NCI-H2196 treated with DMSO at 0.1 percent for 48 hours (cell line): ENCODE results near the gene KRT2.

ENCODE experiments used
- DNase-seq: peaks from one replicate; lab custom pipeline; 2025; ENCODE audit not compliant: unreplicated experiment; lab: John Stamatoyannopoulos, UW

KRT2 gene

GRCh38 chr12:52667509-52667908 is 15.5 kb upstream of the KRT2 start:
- no peak for DNase-seq

- DNase-seq, result no peak
These were observed 14.5 kb upstream of the KRT2 start for GRCh38 chr12:52666471-52666870.

- DNase-seq, result no peak
These were observed 11.4 kb upstream of the KRT2 start for GRCh38 chr12:52663420-52663819.

GRCh38 chr12:52662918-52663229 is 10.9 kb upstream of the KRT2 start:
- no peak for DNase-seq

GRCh38 chr12:52662093-52662917 is 10.3 kb upstream of the KRT2 start:
- no peak for DNase-seq

- no peak for DNase-seq
These were observed 9.7 kb upstream of the KRT2 start for GRCh38 chr12:52661668-52662067.

GRCh38 chr12:52660934-52661499 is 9.0 kb upstream of the KRT2 start:
- no peak for DNase-seq

GRCh38 chr12:52659951-52660350 is 7.9 kb upstream of the KRT2 start:
- no peak for DNase-seq

- no peak for DNase-seq
These were observed 7.4 kb upstream of the KRT2 start for GRCh38 chr12:52659395-52659794.

- DNase-seq, result no peak
These were observed 6.2 kb upstream of the KRT2 start for GRCh38 chr12:52658196-52658595.

GRCh38 chr12:52657250-52657902 is 5.4 kb upstream of the KRT2 start:
- DNase-seq, result no peak

GRCh38 chr12:52656616-52657015 is 4.6 kb upstream of the KRT2 start:
- DNase-seq, result no peak

- DNase-seq, result no peak
These were observed 3.7 kb upstream of the KRT2 start for GRCh38 chr12:52655720-52656124.

- DNase-seq, result no peak
These were observed 3.2 kb upstream of the KRT2 start for GRCh38 chr12:52655251-52655650.

GRCh38 chr12:52650520-52651081 is 1.4 kb downstream of the KRT2 start:
- DNase-seq, result no peak

GRCh38 chr12:52649066-52649465 is 2.9 kb downstream of the KRT2 start:
- DNase-seq, result no peak

GRCh38 chr12:52648012-52648550 is 3.9 kb downstream of the KRT2 start:
- no peak for DNase-seq

GRCh38 chr12:52647601-52648000 is 4.4 kb downstream of the KRT2 start:
- DNase-seq, result no peak

GRCh38 chr12:52646613-52647012 is 5.4 kb downstream of the KRT2 start:
- no peak for DNase-seq

GRCh38 chr12:52645982-52646381 is 6.0 kb downstream of the KRT2 start:
- no peak for DNase-seq

- no peak for DNase-seq
These were observed 6.8 kb downstream of the KRT2 start for GRCh38 chr12:52645120-52645761.
